IPS-NIHi7 (cell line): ENCODE data around the gene YTHDF1.

Source experiments
- DNase-seq: peaks from one replicate; pipeline ENCODE4 v3.0.0; 2012; ENCODE audit warnings: mixed read lengths; ENCODE audit errors: extremely low spot score

YTHDF1 gene

DNA sequence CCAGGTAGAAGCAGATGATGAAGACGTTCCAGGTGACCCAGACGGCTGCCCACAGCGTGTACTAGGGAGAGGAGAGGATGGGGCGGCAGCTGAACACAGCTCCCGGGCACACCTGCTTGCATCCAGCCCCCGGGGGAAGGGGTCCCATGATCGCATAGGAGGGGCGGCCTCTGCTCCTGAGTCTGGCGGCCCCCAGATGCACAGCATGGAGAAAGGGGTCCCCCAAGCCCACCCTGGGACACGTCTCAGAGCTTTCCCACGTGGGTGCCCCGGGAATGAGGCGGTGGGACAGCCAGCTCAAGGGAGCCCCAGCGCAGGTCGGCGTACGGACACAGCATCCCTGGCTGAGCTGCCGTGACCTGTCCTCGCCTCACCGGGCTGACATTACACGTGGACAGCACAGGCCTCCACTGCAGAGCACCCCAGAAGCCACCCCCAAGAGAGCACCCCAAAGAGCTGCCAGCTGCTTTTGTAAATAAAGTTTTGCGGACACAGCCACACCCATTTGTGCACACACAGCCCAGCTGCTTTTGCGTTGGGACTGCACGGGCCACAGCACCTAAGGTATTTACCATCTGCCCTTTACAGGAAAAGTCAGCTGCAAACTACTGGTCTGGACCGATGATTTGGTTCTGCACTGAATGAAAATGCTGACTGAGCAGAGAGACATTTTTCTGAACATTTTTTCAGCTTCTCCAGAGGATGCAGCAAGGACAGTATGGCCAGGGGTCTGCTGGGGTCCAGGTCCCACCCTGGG is 33.1 kb upstream of the YTHDF1 start:
- DNase-seq: no peak

DNA sequence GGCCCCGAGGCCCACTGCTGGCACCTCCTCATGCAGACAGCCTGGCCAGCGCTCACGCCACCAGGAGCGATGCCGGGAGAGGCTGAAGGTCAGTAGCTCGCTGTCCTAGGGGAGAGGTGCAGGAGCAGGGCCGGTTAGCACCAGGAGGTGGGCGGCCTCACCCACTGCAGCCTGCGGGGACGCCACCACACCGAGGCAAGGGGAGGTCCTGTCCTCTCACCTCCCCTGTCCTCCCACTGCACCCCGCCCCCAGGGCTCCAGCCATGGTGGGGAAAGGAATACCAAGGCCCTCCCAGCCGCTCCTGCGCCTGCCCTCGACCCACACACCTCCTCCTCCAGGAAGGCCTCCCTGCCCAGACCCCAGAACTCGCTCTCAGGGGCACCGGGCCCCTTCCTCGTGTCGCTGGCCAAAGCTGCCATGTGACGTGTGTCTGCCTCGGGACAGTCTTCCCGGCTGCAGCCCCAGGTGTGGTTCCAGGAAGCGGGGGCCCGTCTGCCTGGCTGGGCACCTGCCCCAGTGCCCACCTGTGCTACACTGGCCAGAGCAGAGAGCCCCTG is 31.8 kb upstream of the YTHDF1 start:
- no peak for DNase-seq

DNA sequence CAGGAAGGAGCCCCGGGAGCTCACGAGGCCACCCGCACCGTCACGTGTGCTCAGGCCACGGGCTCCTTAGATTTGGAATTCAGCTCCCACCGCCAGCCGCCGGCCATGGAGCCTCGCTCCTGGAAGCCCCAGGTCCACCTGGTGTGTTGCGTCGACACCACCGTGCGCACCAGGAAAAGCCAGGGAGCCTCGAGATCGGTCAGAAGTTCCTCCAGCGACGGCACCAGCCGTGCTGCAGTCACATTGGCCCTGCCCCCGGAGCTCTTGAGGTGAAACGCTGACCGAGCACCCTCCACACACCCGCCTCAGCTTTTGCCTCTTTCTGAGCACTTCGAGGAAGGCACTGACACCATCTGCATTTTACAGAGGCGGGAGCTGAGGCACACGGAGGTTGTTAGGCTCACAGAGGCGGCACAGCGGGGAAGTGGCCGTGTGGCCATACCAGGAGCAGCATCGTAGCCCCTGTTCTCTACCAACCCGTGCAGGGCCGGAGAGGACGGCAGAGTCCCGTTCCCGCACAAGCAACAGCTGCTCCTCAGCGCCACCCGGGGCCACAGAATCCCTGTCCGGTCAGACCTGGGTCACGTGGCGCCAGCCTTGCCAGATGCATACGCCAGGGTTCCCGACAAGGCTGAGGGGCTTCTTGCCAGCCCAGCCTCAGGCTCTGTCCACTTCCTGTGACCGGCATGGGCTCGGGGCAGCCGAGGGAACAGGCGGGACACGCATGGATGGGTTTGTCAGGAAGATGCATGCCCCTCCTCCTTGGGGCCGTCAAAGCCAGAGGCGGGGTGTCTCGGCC is 30.8 kb upstream of the YTHDF1 start:
- DNase-seq: peak; percentile 49

DNA sequence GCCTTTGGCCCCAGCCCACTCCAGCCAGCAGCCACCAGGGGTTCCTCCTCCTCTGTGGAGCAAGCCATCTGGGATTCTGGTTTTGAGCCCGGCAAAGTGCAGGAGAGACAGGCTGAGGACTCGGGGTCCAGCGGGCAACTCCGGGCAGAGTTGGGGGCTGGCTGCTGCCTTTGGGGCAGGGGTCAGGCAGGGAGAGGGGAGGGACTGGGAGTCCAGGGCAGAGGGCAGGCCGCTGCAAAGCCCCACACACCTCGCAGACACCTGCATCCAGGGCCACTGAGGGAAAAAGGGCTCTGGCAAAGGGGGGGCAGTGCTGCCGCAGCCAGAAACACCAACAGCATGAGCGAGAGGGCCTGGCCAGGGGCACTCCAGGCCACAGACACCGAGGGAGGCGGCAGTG is 28.5 kb upstream of the YTHDF1 start:
- no peak for DNase-seq

DNA sequence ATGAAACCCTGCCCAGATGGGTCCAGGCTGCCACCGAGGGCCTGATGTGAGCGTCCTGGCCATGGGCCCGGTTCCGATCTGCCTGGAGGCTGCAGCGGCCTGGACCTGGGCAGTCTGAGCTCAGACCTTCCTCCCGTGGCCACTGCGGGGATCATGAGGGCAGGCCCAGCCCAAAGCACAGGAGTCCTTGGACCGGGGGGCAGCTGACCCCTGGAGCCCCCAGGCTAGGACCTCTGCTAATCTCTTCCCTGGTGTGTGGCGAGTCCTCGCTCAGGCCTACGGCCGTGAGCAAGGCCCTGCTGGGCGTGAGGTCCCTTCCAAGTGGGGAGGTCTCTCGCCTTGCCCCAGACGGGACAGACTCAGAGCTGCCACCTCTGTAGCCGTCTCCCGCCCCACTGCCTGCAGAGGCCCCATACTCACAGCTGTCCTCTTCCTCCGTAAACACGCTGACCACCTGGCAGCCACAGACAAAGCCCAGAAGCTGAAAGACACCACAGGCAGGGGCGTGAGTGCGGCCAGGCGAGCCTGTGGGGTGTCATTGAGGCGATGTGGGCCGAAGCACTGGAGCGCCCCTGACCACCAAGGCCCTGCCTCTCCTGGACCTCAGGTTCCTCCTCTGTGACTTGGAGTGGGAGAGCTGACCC is 27.8 kb upstream of the YTHDF1 start:
- DNase-seq: no peak

DNA sequence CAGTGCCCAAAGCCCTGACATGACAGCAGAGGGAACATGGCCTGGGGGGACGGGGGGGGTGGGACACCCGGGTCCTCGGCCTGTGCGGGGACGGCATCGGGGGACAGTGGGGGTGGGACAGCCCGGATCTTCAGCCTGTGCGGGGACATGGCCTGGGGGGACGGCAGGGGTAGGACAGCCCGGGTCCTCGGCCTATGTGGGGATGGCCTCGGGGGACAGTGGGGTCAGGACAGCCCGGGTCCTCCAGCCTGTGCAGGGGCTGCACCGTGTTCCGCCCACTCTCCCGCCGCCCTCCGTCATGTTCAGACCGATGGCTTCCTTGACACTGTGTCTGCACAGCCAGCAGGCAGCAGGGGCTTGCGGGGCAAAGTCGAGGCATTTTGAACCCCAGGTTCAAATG is 26.8 kb upstream of the YTHDF1 start:
- DNase-seq: no peak

DNA sequence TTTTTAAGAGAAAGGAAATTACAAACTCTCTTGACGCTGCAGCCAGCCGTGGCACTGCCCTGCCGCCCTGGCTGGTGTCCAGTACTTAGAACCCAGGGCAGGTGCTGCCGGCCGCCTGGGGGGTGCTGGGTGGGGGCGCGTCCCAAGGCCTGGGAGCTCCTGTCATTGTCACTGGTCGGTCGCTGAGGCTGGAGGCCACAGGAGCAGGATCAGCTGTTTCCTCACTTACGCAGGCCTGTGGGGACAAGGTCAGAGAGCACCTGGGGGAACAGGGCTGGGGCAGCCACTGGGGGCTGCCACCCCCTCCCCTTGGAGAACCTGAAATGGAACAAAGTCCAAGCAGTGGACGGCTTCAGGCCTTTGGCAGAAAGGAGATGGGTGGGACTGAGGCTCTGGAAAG is 25.3 kb upstream of the YTHDF1 start:
- no peak for DNase-seq

DNA sequence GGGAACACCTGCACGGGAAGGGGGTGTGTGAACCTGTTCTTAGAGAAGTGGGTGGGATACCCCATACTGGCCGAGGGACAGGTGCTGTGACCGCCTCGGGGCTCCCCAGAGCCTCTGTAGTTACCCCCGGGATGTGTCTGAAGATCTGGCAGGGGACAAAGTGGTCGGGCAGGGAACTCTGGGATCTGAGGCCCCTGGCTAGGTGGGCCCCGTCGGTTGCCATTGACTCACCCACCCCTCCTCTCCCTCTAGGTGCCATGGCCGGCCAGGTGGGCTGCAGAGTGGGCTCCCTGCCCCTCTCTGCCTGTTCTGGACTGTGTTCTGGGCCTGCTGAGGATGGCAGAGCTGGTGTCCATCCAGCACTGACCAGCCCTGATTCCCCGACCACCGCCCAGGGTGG is 24.1 kb upstream of the YTHDF1 start:
- no peak for DNase-seq

DNA sequence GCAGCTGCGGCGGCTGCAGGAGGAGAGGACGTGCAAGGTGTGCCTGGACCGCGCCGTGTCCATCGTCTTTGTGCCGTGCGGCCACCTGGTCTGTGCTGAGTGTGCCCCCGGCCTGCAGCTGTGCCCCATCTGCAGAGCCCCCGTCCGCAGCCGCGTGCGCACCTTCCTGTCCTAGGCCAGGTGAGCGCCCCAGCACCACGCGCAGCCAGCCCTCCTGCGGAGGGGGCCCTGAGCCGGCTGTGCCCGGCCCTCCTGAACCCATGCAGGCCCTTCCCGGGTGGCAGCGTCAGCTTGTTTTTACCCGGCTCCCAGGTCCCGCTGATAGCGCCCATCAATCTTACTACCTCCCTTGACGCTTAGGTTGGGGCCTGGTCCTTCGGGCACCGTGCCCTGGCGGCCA is 23.5 kb upstream of the YTHDF1 start:
- no peak for DNase-seq

DNA sequence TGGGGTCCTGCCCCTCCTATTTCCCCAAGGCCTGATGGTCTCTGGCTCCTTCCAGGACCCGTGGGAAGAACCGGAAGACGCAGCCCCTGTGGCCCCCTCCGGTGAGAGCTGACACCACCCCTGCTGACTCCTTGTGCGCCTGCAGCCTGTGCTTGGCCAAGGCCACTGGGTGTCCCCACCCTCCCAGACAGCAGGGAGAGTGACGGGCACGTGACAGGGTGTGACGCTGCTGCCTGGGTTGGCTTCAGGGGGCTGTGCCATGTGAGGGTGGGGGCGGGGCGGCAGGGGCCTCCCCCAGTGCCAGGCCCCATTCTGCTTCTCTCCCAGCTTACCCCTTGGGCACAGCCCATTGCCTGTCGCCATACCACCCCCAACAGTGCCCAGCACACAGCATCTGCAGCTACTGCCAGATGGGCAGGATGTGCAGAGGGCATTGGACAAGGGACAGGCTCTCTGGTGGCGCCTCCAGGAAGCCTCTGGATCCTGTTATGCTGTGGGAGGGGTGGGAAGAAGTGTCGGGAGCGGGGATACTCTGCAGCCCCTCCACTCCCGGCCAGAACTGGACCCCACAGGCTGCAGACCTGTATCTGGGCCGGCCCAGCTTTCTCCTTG is 22.7 kb upstream of the YTHDF1 start:
- DNase-seq: no peak

DNA sequence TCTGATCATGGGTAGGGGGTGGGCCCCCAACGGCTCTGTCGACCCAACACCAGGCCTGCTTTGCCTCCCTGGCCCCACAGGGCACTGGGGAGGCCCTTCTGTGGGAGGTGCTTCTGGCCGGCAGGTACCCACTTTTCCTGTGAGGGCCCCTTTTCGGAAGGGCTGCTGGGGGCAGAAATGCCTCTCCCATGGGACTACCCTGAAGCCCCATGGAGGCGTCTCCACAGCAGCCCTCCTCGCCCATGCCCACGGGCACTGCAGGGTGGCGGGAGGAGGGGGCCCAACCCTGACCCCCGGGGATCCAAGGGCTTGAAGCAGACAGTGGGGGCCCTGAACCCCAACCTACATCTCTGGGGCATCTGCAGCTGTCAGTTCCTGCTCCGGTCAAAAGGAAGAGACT is 22.1 kb upstream of the YTHDF1 start:
- DNase-seq: no peak

DNA sequence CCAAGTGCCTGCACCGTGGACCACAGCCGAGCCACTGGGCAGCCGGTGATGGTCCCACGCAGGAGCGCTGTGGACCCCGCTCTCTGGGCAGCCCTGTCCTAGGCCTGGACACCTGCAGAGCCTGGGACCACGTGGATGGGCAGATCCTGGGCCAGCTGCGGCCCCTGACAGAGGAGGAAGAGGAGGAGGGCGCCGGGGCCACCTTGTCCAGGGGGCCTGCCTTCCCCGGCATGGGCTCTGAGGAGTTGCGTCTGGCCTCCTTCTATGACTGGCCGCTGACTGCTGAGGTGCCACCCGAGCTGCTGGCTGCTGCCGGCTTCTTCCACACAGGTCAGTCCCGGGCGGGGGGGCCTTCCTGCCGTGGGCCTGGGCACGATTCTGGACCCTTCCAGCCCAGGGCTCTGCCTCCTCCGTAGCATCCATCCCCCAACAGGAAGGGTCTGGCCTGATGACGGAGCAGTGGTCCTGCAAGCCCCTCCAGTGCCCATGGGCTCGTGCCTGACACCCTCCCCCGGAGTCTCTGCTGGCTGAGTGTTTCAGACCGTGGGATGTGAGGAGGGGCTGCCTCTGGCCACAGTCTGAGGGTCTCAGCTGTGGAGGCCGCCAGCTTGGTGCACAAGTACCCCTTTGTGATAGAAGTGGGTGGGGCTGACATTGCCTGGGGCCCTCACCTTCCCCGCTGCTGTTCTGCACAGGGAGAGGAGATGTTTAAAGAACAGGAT is 20.3 kb upstream of the YTHDF1 start:
- DNase-seq: no peak

DNA sequence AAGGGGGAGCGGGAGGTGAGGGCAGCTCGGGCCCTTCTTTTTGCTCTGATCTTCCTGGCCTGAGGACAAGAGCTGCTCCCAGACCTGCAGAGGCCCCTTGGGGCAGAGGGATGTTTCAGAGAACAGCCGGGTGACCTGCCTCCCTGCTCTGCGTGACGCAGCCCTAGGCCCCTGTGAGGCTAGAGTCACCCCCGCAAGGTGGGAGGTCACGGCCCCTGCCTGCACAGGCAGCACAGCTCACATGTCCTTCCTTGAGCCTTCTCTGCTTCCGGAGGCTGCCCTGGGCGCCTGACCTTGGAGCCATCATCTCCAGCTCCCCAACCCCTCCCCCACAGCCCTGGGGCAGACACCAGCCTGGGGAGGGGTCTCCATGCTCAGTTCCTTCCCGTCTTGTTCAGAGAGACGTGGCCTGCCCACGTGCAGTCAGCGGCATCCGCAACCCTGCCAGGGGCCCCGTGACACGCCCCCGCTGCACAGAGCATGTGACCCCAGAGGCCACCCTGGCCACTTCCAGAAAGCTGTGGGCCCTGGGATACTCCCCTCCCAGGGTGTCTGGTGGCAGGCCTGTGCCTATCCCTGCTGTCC is 19.6 kb upstream of the YTHDF1 start, which contains the start of gene BIRC7:
TSS of gene BIRC7 (plus strand) at position 507 of the 585 bp plus-strand sequence. CDS start 192 bp downstream, outside the sequence.
- DNase-seq: no peak

DNA sequence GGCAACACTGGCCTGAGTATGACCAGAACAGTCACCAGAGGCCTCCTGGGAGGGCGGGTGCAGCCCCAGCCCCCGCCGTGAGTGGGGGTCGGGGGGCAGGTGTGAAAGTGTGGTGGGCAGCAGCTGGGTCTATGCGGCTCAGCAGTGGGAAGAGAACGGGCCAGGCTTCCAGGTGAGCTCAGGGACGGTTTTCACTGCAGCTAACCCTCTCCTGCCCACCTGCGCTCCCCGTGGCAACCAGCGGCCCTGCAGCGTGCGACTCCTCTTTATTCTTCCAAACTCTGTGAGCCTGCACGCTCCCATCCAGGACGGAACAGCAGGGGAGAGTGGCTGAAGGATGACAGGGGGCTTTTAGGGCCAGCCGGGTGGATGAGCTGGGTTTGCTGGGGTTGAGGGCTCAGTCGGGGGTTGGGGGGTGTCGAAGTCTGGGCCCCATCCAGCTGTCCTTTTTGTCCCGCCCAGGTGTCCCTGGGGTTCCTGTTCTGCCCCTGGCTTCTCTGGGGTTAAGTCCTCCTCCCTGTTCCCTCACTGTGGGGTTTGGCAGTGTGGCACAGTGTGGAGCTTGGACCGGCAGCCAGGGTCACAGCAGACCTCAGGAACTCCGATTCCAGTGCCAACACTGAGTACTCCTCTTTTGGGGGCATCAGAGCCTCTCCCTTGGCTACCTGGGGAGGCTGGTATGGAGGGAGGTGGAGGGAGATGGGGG is 18.9 kb upstream of the YTHDF1 start:
- peak; percentile 76 for DNase-seq

DNA sequence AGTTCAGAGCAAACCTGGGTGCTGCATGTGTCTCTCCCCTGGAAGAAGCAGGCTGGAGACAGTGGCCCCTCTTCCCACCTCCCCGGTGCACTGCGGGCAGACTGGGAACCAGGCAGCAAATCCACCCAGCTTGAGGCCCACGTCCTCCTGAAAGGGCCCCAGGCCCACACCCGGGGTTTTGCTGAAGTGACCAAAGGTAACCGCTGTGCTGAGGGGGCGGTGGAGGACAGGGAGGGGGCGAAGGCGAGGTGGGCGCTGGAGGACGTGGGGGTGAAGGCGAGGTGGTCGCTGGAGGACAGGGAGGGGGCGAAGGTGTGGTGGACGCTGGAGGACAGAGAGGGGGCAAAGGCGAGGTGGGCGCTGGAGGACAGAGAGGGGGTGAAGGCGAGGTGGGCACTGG is 18.0 kb upstream of the YTHDF1 start:
- no peak for DNase-seq

DNA sequence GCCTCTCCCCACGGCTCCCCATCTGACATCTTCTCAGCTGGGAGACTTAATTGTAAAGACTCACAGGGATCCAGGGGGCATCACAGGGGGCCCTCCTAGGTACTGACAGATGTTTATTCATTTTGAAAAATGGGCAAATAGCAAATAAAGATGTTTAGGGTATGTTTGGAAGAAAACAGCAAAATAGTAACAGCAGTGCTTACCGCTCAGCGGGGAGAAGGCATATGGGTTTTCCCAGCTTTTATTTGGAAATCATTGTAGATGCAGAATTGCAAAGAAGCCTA is 17.1 kb upstream of the YTHDF1 start:
- no peak for DNase-seq

DNA sequence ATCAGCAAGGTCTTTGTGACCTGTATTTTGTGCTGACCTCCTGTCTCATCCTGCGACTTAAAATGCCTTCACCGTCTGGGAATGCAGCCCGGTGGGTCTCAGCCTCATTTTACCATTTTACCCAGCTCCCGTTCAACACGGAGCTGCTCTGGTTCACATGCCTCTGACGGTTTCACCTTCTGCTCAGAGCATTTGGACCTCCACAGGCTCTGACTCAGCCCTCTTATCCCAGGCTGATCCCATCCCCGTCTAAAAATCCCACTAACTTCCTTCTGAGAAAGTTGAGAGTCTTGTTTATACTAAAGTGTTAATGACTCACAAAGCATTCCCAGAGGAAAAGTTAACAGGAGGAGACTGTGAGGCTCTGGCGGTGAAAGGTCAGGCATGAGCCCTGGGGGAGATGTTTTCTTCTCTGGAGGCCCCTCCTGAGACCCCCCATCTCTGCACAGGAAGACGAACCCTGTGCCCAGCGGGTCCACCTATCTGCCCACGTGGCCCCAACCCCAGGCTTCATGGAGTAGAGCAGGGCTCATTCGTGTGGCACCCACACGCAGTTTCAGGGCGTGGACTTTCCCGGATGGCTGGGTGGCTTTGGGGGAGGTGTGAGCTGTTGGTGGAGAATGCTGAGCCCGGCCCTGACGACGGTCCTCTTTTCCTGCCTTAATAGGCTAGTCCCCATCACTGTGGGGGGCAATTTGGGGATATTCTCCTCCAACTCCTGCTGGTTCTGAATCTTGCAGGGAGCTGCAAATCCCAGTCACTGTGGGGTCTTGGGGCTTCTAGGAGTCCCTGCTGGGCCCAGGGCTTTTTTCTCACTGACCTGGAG is 16.5 kb upstream of the YTHDF1 start:
- DNase-seq: no peak

DNA sequence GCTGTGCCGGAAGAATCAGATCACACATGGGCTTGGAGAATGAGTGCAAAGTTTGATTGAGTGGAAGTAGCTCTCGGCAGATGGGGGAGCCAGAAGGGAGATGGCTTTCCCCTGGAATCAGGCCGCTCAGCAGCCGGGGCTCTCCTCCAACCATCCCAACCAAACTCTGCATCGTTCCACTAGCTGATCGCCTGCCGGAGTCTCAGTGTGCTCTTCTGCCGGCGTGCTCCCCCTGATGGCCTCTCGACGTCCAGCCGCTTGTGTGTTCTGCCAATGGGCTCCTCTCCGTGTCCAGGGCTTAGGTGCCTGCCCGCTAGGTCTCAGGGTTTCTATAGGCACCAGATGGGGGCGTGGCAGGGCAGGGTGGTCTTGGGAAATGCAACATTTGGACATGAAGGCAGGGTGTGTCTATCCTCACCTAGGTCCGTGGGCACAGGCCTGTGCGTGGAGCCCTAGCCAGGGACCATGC is 14.9 kb upstream of the YTHDF1 start:
- peak; percentile 79 for DNase-seq

DNA sequence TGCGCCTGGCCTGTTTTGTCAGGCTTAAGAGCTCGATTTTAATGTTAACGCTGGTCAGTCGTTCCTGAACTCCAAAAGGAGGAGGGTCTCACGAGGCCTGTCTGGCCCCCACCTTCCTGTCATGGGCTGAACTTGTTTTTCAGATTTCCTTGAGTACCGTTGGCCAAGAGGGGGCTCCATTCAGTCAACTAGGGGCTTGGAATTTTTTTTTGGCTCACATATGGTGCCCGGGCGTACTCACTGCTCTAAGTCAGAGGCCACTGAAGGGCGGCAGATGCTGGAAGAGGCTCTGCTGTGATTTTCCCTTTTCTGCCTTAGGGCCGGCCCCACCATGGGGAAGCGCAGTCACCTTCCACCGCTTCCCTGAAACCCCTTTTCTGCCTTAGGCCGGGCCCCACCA is 12.9 kb upstream of the YTHDF1 start:
- no peak for DNase-seq

DNA sequence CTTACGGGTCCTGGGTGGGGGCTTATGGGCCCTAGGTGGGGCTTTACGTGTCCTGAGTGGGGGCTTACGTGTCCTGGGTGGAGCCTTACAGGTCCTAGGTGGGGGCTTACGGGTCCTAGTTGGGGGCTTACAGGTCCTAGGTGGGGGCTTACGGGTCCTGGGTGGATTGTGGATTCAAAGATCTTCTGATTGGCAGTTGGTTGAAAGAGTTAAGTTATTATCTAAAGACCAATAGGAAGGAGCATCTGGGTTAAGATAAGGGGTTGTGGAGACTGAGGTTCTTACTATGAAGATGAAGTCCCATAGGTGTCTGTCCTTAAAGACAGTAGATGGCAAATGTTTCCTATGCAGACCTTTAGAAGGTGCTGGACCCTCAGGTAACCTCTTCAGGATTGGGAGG is 11.3 kb upstream of the YTHDF1 start:
- DNase-seq: no peak
